A673 (cell line): ENCODE measurements around the gene PRKCQ. TPM values are rescaled to one million over a fixed set of nuclear protein-coding genes. Genes with fewer than 3 reads are reported as not detected.

Source experiments
- BruUV-seq: library from RNA; stranded (reverse); fragments of 400-500 nt; replicated peaks from 2 replicates; lab custom pipeline; 2021; lab: Mats Ljungman, UMichigan
- CTCF ChIA-PET: fragments of 300-600 bp; sonication (Branson Sonifier 250); formaldehyde crosslinking; loops from one replicate; lab custom pipeline; 2022; ENCODE audit warnings: antibody characterized with exemption; lab: Charles Lee
- POLR2A ChIA-PET: fragments of 300-600 bp; sonication (Branson Sonifier 250); formaldehyde crosslinking; loops from one replicate; lab custom pipeline; 2022; ENCODE audit warnings: antibody characterized with exemption; ENCODE audit not compliant: low non-redundant PET; lab: Charles Lee
- DNase-seq: peaks from one replicate; pipeline ENCODE4 v3.0.0-alpha.2; 2015; ENCODE audit warnings: low spot score
- H3K27ac ChIP-seq: fragments of 200-600 bp; sonication (generic); 2 replicates; pipeline ENCODE4 v1.5.1; 2016; ENCODE audit warnings: mixed run types, low read depth, mild to moderate bottlenecking, mixed read lengths, antibody characterized with exemption, low read length; ENCODE audit not compliant: poor library complexity, severe bottlenecking
- H3K27me3 ChIP-seq: fragments of 200-600 bp; sonication (generic); replicated peaks from 2 replicates; pipeline ENCODE4 v1.6.1; 2017; ENCODE audit warnings: mixed run types, low read depth, mild to moderate bottlenecking, mixed read lengths, antibody characterized with exemption, low read length; ENCODE audit not compliant: insufficient read depth, poor library complexity
- H3K36me3 ChIP-seq: fragments of 200-600 bp; sonication (generic); 2 replicates; pipeline ENCODE4 v1.6.1; 2016; ENCODE audit warnings: mixed run types, mild to moderate bottlenecking, mixed read lengths, antibody characterized with exemption, low read length; ENCODE audit not compliant: insufficient read depth, poor library complexity, severe bottlenecking
- H3K4me1 ChIP-seq: fragments of 200-600 bp; sonication (generic); 2 replicates; pipeline ENCODE4 v1.6.1; 2017; ENCODE audit warnings: mixed run types, mild to moderate bottlenecking, mixed read lengths, antibody characterized with exemption, low read length; ENCODE audit not compliant: insufficient read depth, poor library complexity, severe bottlenecking
- H3K4me3 ChIP-seq: fragments of 200-600 bp; sonication (generic); 2 replicates; pipeline ENCODE4 v1.5.1; 2016; ENCODE audit warnings: low read depth, mixed run types, mild to moderate bottlenecking, mixed read lengths, low read length; ENCODE audit not compliant: poor library complexity, severe bottlenecking
- H3K9me3 ChIP-seq: fragments of 200-600 bp; sonication (generic); 2 replicates; pipeline ENCODE4 v1.6.1; 2016; ENCODE audit warnings: mixed run types, low read depth, mild to moderate bottlenecking, mixed read lengths, antibody characterized with exemption, low read length; ENCODE audit not compliant: poor library complexity, severe bottlenecking
- EZH2 ChIP-seq: fragments of 200-600 bp; sonication (generic); IDR thresholded peaks from 2 replicates; pipeline ENCODE4 v1.6.1; 2017; ENCODE audit warnings: borderline replicate concordance, low read depth, mild to moderate bottlenecking, mixed read lengths, antibody characterized with exemption, low read length; ENCODE audit not compliant: poor library complexity, severe bottlenecking
- intact Hi-C: fragments of 100-400 bp; cut with micrococcal nuclease; formaldehyde crosslinking; loops from one replicate; pipeline ENCODE4 v1.10.0; 2022; ENCODE audit not compliant: unreplicated experiment
- total RNA-seq: library from RNA; stranded (reverse); gene quantifications from 2 replicates; pipeline ENCODE4 v1.2.3, GENCODE V29; 2021
- TF ChIP-seq, protein P1 (sequence below): fragments of 300-800, 200-600 bp; sonication (generic); conservative IDR thresholded peaks from 2 replicates; pipeline ENCODE4 v1.5.1; 2017; ENCODE audit warnings: low read depth, mild to moderate bottlenecking, antibody characterized with exemption, low read length, moderate library complexity, mixed read lengths

PRKCQ gene
- total RNA-seq, 1 experiment from 2014 or later, result not detected

DNA sequence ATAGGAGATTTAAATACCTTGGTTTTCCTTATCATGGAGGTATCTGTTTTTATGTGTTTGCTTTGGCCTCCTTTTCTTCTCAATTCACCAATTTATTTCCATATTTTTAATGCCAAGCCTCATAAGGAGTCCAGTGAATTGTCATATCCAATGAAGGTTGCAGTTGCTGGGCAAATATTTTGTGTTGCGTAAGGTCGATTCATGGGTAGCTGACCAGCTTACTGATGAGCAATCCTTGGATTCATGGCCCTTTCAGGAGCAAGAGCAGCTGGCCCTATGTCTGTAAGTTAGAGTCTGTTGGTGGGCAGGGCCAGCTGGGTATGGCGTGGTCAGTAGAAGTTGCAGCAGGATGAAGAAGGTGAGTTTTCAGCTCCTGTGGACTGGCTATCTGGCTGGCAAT lies 194.4 kb downstream of the PRKCQ start:
- no peak overlapping the region for H3K4me3 ChIP-seq

GRCh38 chr10:6384847-6385246 lies 195.2 kb downstream of the PRKCQ start:
- ChIA-PET CTCF (no interaction called here), POLR2A (no interaction called here)
- H3K9me3 ChIP-seq, result no peaks in the 10 kb centered on the region
- TF ChIP-seq, protein P1, sequence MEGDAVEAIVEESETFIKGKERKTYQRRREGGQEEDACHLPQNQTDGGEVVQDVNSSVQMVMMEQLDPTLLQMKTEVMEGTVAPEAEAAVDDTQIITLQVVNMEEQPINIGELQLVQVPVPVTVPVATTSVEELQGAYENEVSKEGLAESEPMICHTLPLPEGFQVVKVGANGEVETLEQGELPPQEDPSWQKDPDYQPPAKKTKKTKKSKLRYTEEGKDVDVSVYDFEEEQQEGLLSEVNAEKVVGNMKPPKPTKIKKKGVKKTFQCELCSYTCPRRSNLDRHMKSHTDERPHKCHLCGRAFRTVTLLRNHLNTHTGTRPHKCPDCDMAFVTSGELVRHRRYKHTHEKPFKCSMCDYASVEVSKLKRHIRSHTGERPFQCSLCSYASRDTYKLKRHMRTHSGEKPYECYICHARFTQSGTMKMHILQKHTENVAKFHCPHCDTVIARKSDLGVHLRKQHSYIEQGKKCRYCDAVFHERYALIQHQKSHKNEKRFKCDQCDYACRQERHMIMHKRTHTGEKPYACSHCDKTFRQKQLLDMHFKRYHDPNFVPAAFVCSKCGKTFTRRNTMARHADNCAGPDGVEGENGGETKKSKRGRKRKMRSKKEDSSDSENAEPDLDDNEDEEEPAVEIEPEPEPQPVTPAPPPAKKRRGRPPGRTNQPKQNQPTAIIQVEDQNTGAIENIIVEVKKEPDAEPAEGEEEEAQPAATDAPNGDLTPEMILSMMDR, result no peak
- TF ChIP-seq EZH2, result no peak
- no peak overlapping the region for H3K27ac ChIP-seq
- no peaks in the 10 kb centered on the region for H3K4me1 ChIP-seq
- intact Hi-C loops, result no loop called here
- DNase-seq, result no peak
- no peaks in the 10 kb centered on the region for H3K36me3 ChIP-seq
- H3K4me3 ChIP-seq, result no peak overlapping the region
- H3K27me3 ChIP-seq, result no peaks in the 10 kb centered on the region
- no TSS peak for BruUV-seq

More for the DNA sequence above, 194.4 kb downstream of the PRKCQ start:
- DNase-seq, result no peak
- H3K27me3 ChIP-seq, result no peaks in the 10 kb centered on the region
- CTCF ChIA-PET, result no interaction called here
- TF ChIP-seq EZH2, result no peak
- TF ChIP-seq, protein P1, result no peak
- H3K4me1 ChIP-seq, result no peaks in the 10 kb centered on the region
- H3K27ac ChIP-seq, result no peak overlapping the region
- BruUV-seq, result no TSS peak
- intact Hi-C loops, result no loop called here
- no peaks in the 10 kb centered on the region for H3K36me3 ChIP-seq
- peaks cover 4% of the 10 kb centered on the region for H3K9me3 ChIP-seq
- POLR2A ChIA-PET, result no interaction called here

DNA sequence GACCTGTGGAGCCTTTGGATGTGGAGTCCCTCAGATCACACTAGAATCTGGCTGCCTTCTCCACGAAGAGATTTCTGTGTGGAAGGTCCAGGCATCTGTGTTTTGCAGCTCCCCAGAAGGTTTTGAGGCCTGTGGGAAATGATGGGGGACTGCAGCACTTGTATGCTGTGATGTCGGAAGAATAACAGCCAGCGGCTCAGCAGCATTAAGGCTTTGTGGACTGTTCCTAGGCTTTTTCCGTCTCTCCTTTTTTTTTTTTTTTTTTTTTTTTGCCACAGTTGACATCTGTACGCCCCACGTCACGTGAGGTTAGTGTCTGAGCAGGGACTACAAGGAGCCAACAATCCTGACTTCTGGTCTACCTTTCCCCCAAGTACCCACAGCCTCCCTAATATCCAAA lies 196.0 kb downstream of the PRKCQ start:
- no peaks in the 10 kb centered on the region for H3K9me3 ChIP-seq
- no peaks in the 10 kb centered on the region for H3K27me3 ChIP-seq
- DNase-seq, result no peak
- H3K27ac ChIP-seq, result no peak overlapping the region
- H3K36me3 ChIP-seq, result no peaks in the 10 kb centered on the region
- no TSS peak for BruUV-seq
- POLR2A ChIA-PET, result no interaction called here
- intact Hi-C loops, result no loop called here
- CTCF ChIA-PET, result no interaction called here
- no peak overlapping the region for H3K4me3 ChIP-seq
- no peak for TF ChIP-seq EZH2
- TF ChIP-seq, protein P1, result no peak
- no peaks in the 10 kb centered on the region for H3K4me1 ChIP-seq
